Astrocyte of the cerebellum (primary cell): Measurements from ENCODE around the gene INHBB.

Source experiments
- DNase-seq: peaks from one replicate; pipeline ENCODE4 v3.0.0-alpha.2; 2011; ENCODE audit warnings: low read depth
- H3K4me3 ChIP-seq: 2 replicates; pipeline ENCODE4 v1.5.1; 2011; ENCODE audit warnings: mild to moderate bottlenecking, low read depth, low read length, moderate library complexity
- in situ Hi-C: cut with HindIII; loops from 2 replicates; pipeline ENCODE4 v1.10.0; 2017; ENCODE audit warnings: low sequenced_read_pairs
- TF ChIP-seq, protein P1 (sequence below): IDR thresholded peaks from 2 replicates; pipeline ENCODE4 v1.5.1; 2012; ENCODE audit warnings: low read length, low read depth, moderate library complexity, mild to moderate bottlenecking; ENCODE audit errors: missing control alignments

The INHBB gene

DNA sequence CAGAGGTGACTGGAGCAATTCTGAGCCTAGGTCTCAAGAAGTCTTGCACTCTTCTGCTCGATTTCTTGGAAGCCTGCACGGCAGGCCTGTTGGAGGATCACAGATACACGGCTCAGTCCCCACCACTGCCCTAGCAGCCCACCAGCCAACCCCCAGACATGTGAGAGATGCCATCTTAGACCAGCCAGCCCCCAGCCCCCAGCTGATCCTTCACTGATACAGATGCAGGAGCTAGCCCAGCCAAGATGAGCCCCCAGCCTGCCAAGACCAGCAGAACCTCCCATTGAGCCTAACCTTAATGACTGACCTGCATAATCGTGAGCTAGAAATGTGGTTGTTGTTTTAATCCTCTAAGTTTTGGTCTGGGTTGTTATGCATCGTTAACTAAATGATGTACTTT, 47.5 kb downstream of the INHBB start:
- no peak overlapping the region for H3K4me3 ChIP-seq
- TF ChIP-seq, protein P1, sequence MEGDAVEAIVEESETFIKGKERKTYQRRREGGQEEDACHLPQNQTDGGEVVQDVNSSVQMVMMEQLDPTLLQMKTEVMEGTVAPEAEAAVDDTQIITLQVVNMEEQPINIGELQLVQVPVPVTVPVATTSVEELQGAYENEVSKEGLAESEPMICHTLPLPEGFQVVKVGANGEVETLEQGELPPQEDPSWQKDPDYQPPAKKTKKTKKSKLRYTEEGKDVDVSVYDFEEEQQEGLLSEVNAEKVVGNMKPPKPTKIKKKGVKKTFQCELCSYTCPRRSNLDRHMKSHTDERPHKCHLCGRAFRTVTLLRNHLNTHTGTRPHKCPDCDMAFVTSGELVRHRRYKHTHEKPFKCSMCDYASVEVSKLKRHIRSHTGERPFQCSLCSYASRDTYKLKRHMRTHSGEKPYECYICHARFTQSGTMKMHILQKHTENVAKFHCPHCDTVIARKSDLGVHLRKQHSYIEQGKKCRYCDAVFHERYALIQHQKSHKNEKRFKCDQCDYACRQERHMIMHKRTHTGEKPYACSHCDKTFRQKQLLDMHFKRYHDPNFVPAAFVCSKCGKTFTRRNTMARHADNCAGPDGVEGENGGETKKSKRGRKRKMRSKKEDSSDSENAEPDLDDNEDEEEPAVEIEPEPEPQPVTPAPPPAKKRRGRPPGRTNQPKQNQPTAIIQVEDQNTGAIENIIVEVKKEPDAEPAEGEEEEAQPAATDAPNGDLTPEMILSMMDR: no peak
- in situ Hi-C loops: no loop called here
- DNase-seq: no peak

DNA sequence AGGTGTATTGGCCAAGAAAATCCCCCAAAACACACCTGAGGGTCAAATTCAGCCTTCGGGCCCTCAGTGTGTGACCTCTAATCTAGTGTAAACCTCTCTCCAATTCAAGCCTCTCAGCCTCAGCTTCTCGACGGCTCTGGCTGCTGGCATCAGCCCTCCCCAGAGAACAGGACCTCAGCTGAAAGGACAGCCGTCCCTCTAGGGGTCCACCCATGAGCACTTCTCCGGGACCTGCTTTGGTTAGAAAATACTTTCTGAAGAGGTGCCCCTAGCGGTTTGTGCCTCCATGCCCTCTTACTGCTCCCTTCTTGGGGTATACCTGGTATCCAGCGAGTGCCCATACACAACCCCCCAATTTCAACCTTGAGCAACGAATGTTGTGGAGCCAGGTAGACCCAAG, 48.8 kb downstream of the INHBB start:
- in situ Hi-C loops: no loop called here
- H3K4me3 ChIP-seq: no peak overlapping the region
- TF ChIP-seq, protein P1: no peak
- no peak for DNase-seq

DNA sequence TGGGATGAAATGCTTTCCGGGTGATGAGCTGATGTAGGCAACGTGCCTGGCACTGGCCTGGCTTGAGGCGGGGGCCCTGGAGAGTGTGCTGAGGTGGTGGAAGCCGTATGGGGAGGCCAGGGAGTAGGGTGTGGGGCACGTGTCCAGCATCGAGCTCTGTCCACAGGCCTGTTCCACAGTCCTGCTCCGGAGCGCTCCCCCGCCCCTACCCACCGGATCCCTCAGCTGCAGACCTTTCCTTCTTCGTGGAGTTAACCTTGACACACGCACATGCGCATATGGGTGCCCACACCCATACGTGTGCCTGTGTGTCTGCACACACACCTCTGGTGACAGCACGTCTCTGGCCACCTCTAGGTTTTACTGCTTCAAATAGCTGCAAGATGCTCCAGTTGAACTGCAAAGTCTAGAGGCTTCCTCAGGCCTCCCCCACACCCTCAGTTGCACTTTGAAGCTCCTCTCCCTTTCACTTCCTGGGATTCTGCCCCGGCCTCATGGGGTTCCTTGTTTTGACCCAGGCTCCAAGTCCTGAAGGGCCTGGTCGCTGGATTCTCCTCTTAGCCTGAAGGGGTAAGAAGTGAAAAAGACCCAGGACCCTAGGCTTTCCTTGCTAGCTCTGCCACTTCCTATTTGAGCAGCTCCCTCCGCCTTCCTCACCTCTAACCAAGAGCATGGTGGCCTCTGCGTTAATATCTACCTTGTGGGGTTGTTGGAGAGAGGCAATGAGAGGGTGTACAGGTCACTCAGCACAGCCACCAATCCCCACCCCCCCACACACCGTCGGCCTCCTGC, 49.5 kb downstream of the INHBB start:
- TF ChIP-seq, protein P1: no peak
- DNase-seq: no peak
- in situ Hi-C loops: no loop called here
- H3K4me3 ChIP-seq: no peak overlapping the region

DNA sequence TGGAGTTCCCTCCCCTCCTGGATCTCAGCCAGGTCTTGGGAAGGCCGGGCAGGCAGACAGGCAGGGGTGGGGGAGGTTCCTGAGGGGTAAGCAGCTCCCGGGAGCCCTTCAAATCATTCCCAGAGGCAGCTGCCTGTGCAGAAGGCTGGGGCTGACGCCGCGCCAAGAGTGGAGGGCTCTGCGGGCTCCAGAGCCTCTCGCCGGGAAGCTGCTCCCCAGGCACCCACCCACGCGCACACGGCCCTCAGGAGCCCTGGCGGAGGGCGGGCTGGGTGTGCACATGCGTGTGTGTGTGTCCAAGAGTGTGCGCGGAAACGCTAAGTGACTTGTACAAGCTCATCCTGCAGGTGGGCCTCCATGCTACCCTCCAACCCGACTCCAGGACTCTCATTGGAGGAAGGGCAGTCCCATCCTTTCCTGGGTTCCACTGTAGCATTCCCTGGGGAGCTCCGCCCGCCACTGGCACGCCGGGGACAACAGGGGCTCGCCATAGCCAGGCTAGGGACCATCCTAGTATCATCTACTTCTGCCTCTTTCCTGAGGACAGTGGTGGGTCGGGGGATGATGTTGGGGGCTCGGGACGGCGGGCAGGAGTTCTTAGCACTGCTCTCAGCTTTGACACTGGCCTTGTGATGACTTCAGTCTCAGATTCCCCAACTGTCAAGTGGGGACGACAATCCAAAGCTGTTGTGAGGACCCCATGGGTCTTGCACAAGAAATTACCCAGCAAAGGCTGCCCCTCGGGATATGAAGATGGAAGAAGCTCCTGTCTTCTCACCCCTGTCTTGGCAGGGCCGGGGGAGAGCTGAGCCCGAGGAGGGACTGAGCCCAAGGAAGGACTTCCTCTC, 50.3 kb downstream of the INHBB start:
- in situ Hi-C loops: no loop called here
- TF ChIP-seq, protein P1: no peak
- no peak overlapping the region for H3K4me3 ChIP-seq
- no peak for DNase-seq

DNA sequence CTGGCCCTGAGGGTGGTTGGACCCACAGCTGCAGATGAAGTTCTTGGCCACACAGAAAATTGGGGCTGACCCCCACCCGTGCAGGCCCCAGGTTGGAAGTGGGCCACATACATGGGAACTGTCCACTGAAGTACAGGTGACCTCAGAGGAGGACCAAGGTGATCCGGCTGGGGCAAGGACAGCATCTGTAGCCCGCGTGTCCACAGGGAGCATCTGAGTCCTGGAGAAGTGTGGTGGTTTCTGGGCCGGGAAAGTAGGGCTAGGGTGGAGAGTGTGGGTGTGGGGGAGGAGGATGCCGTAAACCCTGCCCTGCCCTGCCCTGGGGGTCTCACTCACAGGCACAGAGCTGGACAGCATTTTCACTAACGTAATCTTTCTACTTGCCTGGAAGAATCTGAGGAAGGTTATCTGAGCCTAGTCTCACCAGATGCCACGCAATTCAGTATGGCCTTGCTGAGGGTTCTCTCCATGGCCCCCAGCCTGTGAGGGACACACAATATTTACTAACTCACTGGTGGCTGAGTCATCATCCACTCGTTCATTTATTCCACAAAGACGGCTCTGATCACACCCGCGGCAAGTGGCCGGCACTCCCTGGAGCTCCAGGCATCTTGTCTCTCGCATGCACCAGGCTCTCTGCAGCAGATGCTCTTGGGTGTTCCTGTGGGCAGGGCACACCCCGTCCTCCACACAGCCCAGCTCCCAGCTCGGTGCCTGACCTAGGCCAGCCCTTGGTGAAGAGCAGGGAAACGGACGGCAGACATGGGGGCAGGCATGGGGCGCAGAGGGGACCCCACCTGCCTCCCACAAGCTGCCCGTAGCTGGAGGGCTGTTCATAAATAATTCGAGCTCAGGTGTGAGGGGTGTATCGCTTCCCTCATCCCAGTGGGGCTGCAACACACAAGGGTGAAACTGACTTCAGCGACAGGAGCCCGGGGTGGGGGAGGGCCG, 51.2 kb downstream of the INHBB start:
- H3K4me3 ChIP-seq: no peak overlapping the region
- no peak for DNase-seq
- TF ChIP-seq, protein P1: no peak
- in situ Hi-C loops: no loop called here
